ENCODE measurements around the gene CORO2A. TPM values are rescaled to one million over a fixed set of nuclear protein-coding genes. Genes with fewer than 3 reads are reported as not detected.

The CORO2A gene, protein sequence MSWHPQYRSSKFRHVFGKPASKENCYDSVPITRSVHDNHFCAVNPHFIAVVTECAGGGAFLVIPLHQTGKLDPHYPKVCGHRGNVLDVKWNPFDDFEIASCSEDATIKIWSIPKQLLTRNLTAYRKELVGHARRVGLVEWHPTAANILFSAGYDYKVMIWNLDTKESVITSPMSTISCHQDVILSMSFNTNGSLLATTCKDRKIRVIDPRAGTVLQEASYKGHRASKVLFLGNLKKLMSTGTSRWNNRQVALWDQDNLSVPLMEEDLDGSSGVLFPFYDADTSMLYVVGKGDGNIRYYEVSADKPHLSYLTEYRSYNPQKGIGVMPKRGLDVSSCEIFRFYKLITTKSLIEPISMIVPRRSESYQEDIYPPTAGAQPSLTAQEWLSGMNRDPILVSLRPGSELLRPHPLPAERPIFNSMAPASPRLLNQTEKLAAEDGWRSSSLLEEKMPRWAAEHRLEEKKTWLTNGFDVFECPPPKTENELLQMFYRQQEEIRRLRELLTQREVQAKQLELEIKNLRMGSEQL
- total RNA-seq, result 0.91 and 1.6 TPM in 2 replicates

GRCh38 chr9:98192503-98193335 is at the start of gene CORO2A:
CORO2A (minus strand) TSS chr9:98192637; CDS start chr9:98157660, 34,977 bp downstream.

GRCh38 chr9:98118640-98119601 is 73.5 kb downstream of the CORO2A start, which contains the start of gene TRIM14:
TRIM14 (minus strand) TSS chr9:98119222; CDS start chr9:98119188, 34 bp downstream.

Small RNA genes lying within 50 kb of the gene (small RNA-seq; reads per million reads assigned to genes)
- gene MIR6854, result not detected
- not detected for gene RF00017

Other genes starting within 250 kb of the CORO2A start
- 16.2 and 16.5 TPM in 2 replicates for gene ANP32B, start 209.3 kb downstream of the CORO2A start, total RNA-seq
- gene NANS, start 135.9 kb downstream of the CORO2A start, total RNA-seq, result 76.3 and 118 TPM in 2 replicates
- gene TRIM14, start 73.4 kb downstream of the CORO2A start, total RNA-seq, result 6.7 and 6.8 TPM in 2 replicates
- gene TBC1D2, start 63.0 kb upstream of the CORO2A start, total RNA-seq, result 111 and 117 TPM in 2 replicates

Data from articular chondrocyte of knee joint (primary cell).